ENCODE data around the gene MANEAL.

MANEAL gene

GRCh38 chr1:37844536-37844935 lies 50.9 kb downstream of the MANEAL start:
- no peak overlapping the region for H3K4me3 ChIP-seq (ENCODE audit: low read depth, low read length)
- DNase-seq (ENCODE audit: low read depth): no peak
- TF ChIP-seq CTCF (IDR thresholded peaks at IDR 0.05; ENCODE audit: low read depth, low read length, missing control alignments): no peak

- no peak for DNase-seq (ENCODE audit: low read depth)
- TF ChIP-seq CTCF (IDR thresholded peaks at IDR 0.05; ENCODE audit: low read depth, low read length, missing control alignments): no peak
- H3K4me3 ChIP-seq (ENCODE audit: low read depth, low read length): no peak overlapping the region
Observed at GRCh38 chr1:37845049-37845646, 51.5 kb downstream of the MANEAL start.

- TF ChIP-seq CTCF (IDR thresholded peaks at IDR 0.05; ENCODE audit: low read depth, low read length, missing control alignments): no peak
Observed at GRCh38 chr1:37845786-37846185, 52.1 kb downstream of the MANEAL start.

GRCh38 chr1:37846647-37847339 lies 53.1 kb downstream of the MANEAL start:
- no peak overlapping the region for H3K4me3 ChIP-seq (ENCODE audit: low read depth, low read length)
- TF ChIP-seq CTCF (IDR thresholded peaks at IDR 0.05; ENCODE audit: low read depth, low read length, missing control alignments): no peak
- no peak for DNase-seq (ENCODE audit: low read depth)

More at GRCh38 chr1:37845786-37846185, 52.1 kb downstream of the MANEAL start:
- no peak overlapping the region for H3K4me3 ChIP-seq (ENCODE audit: low read depth, low read length)
- no peak for DNase-seq (ENCODE audit: low read depth)

GRCh38 chr1:37849480-37849879 lies 55.8 kb downstream of the MANEAL start:
- H3K4me3 ChIP-seq (ENCODE audit: low read depth, low read length): no peak overlapping the region
- no peak for DNase-seq (ENCODE audit: low read depth)
- no peak for TF ChIP-seq CTCF (IDR thresholded peaks at IDR 0.05; ENCODE audit: low read depth, low read length, missing control alignments)

- TF ChIP-seq CTCF (IDR thresholded peaks at IDR 0.05; ENCODE audit: low read depth, low read length, missing control alignments): no peak
- no peak for DNase-seq (ENCODE audit: low read depth)
- no peak overlapping the region for H3K4me3 ChIP-seq (ENCODE audit: low read depth, low read length)
Observed at GRCh38 chr1:37850352-37850955, 56.8 kb downstream of the MANEAL start.

All from GM12864 (cell line).